Measurements from ENCODE around the gene SCRG1. TPM values are rescaled to one million over a fixed set of nuclear protein-coding genes. Genes with fewer than 3 reads are reported as not detected.

SCRG1 gene
- total RNA-seq, 1 donor from 2014 or later, result not detected

DNA sequence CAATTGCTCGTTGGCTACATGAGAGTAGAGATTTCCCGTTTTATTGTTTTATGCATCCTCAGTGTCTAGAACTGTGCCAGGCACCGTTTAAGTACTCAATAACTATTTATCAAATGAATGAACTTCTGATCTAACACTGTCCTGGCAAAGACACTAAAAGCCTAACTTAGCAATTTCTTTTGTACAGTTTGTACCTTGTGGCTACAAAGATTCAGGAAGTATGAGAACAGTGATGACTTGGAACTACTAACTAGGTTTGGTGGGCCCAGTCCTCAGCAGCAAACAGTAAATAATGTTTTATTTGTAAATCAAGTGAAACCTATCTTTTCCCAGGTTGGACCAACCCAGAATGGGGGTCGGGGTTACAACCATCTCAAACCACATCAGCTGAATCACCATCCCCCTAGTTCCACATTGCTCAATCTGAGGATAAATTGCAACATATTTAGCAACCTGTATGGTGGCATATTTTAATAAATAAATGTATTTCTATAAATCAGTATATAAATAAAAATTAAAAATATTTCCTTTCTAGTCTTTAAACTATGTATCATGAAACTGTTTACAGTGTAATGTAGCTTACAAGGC lies 12.3 kb upstream of the SCRG1 start:
- H3K9me3 Mint-ChIP-seq, result no peaks in the 10 kb centered on the region
- DNase-seq (ENCODE audit: extremely low spot score, unreplicated experiment), result no peak

DNA sequence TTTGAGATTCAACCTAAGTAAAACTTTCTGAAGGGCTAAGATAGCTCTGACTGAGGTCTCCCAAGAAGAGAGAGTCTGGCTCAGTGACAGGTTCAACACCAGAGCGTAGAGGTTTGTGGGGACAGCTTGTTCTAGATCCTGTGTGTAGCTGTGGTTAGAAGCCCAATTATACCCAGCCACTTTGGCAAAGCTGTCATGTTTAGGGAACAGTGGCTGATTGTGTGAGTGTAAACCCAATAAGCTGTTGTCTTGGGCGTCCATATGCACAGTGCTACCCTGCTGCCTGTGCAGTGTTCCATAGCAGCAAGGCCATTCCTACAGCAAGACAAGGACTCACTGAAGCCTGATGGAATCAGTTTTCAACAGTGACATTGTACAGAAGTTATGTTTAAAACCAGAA lies 11.2 kb upstream of the SCRG1 start:
- Mint-ChIP-seq H3K4me1 (ENCODE audit: unreplicated experiment) (peaks cover under 1% of the 10 kb centered on the region), H3K27me3 (no peaks in the 10 kb centered on the region), H3K27ac (no peak overlapping the region), H3K9me3 (no peaks in the 10 kb centered on the region), H3K4me3 (no peak overlapping the region), H3K36me3 (peaks cover 15% of the 10 kb centered on the region)
- TF ChIP-seq, protein P1, sequence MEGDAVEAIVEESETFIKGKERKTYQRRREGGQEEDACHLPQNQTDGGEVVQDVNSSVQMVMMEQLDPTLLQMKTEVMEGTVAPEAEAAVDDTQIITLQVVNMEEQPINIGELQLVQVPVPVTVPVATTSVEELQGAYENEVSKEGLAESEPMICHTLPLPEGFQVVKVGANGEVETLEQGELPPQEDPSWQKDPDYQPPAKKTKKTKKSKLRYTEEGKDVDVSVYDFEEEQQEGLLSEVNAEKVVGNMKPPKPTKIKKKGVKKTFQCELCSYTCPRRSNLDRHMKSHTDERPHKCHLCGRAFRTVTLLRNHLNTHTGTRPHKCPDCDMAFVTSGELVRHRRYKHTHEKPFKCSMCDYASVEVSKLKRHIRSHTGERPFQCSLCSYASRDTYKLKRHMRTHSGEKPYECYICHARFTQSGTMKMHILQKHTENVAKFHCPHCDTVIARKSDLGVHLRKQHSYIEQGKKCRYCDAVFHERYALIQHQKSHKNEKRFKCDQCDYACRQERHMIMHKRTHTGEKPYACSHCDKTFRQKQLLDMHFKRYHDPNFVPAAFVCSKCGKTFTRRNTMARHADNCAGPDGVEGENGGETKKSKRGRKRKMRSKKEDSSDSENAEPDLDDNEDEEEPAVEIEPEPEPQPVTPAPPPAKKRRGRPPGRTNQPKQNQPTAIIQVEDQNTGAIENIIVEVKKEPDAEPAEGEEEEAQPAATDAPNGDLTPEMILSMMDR (conservative IDR thresholded peaks at IDR 0.05), result no peak
- no peak for DNase-seq (ENCODE audit: extremely low spot score, unreplicated experiment)

More for the DNA sequence above, 12.3 kb upstream of the SCRG1 start:
- peaks cover 8% of the 10 kb centered on the region for H3K4me1 Mint-ChIP-seq (ENCODE audit: unreplicated experiment)
- TF ChIP-seq, protein P1 (conservative IDR thresholded peaks at IDR 0.05), result no peak
- H3K4me3 Mint-ChIP-seq, result no peak overlapping the region
- H3K27ac Mint-ChIP-seq, result no peak overlapping the region
- H3K36me3 Mint-ChIP-seq, result peaks cover 9% of the 10 kb centered on the region
- H3K27me3 Mint-ChIP-seq, result no peaks in the 10 kb centered on the region

DNA sequence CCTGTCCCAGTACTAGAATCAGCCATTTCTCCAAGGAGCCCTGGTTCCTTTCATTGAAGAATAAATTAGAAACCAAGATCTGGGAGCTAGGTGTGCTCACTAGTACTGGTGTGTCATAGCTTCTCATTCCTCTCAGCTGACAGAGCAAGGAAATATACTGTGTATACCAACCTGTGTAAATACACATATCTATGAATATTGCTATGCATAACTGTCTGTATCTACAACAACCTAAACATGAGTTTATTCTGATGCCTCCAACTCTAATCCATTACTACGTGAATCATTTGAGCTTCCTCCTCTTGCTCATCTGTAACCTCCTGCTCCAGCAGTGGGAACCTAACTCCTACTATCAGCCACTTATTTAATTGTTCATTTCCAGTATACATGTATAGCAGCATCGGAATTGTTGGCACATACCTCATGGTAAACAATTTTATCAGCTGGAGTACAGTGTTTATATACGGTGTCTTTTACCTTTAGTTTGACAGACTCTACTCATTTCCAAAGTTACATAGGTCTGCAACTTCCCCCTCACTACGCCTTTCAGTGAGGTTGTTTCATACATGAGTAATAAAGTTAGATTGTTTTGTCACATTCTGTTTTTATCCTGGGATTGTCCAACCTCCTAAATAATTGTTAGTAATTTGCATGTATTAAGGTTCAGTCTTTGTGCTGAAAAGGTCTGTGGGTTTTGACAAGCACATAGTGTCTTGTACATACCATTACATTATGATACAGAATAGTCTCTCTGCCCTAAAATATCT lies 7.1 kb upstream of the SCRG1 start:
- Mint-ChIP-seq H3K4me3 (no peak overlapping the region), H3K27me3 (no peaks in the 10 kb centered on the region), H3K4me1 (ENCODE audit: unreplicated experiment) (no peaks in the 10 kb centered on the region), H3K36me3 (peaks cover 15% of the 10 kb centered on the region), H3K9me3 (no peaks in the 10 kb centered on the region), H3K27ac (no peak overlapping the region)
- TF ChIP-seq, protein P1 (conservative IDR thresholded peaks at IDR 0.05), result no peak
- DNase-seq (ENCODE audit: extremely low spot score, unreplicated experiment), result no peak

DNA sequence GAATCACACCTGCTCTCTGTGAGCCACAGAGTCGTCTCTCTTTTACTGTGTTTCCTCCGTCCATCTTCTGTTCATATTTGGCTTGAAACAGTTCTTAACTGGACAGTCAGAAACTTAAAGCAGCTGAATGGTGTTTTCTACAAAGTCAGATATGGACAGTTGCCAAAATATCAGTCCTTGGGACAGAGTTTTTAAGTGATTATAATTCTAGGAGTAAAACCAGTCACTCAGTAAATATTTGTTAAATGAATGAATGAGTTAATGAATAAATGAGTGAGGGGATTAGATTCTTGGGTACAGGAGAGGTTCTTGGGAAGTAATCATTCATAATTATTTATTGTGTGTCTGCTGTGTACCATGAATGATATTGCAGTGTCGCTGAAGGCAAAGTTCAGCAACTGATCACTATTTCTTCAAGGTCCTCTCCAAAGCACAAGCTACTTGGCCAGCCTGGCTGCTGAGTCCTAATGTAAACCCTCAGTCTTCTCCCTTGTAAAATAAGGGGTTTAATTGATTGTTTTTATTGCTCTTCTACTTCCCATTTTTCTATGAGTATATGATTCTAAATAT lies 5.5 kb upstream of the SCRG1 start:
- no peak for DNase-seq (ENCODE audit: extremely low spot score, unreplicated experiment)
- Mint-ChIP-seq H3K36me3 (peaks cover 8% of the 10 kb centered on the region), H3K4me1 (ENCODE audit: unreplicated experiment) (no peaks in the 10 kb centered on the region), H3K9me3 (no peaks in the 10 kb centered on the region), H3K27me3 (no peaks in the 10 kb centered on the region), H3K27ac (no peak overlapping the region), H3K4me3 (no peak overlapping the region)
- TF ChIP-seq, protein P1 (conservative IDR thresholded peaks at IDR 0.05), result no peak

DNA sequence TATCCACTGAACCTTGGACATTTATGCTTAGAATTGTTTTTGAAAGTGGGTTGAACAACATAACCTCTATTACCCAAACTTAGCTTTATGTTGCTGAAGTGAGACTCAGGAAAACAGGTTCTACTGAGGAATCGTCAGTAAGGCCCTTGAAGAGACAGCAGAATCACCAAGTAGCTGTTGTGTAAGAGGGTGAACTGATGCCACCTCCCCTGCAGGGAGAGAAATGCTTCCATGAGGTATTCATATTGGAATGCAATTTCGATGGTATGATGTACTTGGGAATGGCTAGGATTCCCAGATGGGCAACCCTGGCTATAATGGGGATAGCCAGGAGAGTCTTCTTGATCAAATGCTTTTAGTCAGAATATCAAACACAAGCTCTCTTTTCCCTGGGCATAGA lies 4.1 kb upstream of the SCRG1 start:
- no peaks in the 10 kb centered on the region for H3K9me3 Mint-ChIP-seq
- peaks cover 6% of the 10 kb centered on the region for H3K36me3 Mint-ChIP-seq
- H3K27ac Mint-ChIP-seq, result no peak overlapping the region
- H3K27me3 Mint-ChIP-seq, result no peaks in the 10 kb centered on the region
- no peaks in the 10 kb centered on the region for H3K4me1 Mint-ChIP-seq (ENCODE audit: unreplicated experiment)
- no peak for DNase-seq (ENCODE audit: extremely low spot score, unreplicated experiment)
- H3K4me3 Mint-ChIP-seq, result no peak overlapping the region
- TF ChIP-seq, protein P1 (conservative IDR thresholded peaks at IDR 0.05), result no peak
